Measurements from ENCODE around the gene SHF.
"Not testable (repeated sequence)": the region's sequence is repeated elsewhere in the genome, so short reads cannot be mapped to it uniquely, and the experiment has no call there.

Gene SHF, protein sequence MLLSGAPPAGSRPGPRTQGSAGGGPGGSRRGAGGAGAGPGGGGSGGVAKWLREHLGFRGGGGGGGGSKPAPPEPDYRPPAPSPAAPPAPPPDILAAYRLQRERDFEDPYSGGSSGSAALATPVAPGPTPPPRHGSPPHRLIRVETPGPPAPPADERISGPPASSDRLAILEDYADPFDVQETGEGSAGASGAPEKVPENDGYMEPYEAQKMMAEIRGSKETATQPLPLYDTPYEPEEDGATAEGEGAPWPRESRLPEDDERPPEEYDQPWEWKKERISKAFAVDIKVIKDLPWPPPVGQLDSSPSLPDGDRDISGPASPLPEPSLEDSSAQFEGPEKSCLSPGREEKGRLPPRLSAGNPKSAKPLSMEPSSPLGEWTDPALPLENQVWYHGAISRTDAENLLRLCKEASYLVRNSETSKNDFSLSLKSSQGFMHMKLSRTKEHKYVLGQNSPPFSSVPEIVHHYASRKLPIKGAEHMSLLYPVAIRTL

GRCh38 chr15:45187894-45188830 lies at the start of gene SHF:
Gene SHF, minus strand, starts transcription at chr15:45187966. Its CDS starts 15 bp downstream, at chr15:45187951.
- DNase-seq (ENCODE audit: low read depth in 2 of 2), result peak; percentile 15 to 41

DNA sequence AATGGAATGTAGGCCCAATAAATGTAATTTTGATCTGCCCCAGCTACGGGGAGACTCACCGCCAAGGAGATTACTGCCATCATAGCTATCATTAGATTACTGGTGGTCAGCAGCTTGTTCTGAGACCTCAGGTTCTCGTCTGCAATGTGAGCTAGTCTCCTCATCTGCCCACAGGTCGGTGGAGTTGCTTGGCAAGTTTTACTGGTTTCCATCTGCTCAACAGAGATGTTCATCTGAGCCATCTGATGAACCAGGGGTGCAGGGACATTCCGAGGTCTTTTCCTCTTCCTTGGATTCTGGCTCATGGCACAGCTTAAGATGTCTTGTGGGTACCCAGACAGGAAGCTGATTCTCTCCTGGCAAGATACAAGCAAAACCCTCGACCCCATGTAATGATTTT lies 49.0 kb upstream of the SHF start:
- DNase-seq (ENCODE audit: low read depth in 2 of 2), result not testable (repeated sequence)

DNA sequence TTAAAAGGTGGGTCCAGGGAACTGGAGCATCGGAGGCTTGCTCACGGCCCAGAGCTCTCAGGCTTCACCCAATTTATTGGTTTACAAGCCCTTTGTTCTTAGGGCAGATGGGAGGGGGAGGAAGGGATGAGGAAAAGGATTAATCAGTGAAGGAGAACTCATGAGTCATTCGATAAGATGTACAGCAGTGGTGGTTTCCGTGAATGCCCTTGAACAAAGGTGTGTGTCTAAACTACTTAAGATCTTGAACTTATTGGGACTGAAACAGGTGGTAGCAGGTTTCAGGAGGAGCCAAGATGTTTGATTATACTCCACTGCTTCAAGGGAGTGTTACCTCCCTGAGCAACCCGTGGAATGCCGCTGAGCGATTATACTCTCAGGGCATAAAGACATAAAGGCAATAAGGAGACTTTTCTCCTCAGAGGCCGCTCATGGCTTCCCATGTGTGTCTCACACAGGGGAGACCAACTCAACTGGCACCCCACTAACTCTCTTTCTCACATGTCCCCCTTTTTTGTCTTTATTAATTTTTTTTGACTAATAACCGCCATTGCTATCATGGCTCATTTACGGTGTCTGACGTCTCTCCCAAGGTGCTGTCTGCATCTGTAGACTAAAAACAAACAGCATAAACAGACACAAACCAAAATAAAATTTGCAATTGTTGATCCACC lies 46.9 kb upstream of the SHF start:
- no peak for DNase-seq (ENCODE audit: low read depth in 2 of 2)

DNA sequence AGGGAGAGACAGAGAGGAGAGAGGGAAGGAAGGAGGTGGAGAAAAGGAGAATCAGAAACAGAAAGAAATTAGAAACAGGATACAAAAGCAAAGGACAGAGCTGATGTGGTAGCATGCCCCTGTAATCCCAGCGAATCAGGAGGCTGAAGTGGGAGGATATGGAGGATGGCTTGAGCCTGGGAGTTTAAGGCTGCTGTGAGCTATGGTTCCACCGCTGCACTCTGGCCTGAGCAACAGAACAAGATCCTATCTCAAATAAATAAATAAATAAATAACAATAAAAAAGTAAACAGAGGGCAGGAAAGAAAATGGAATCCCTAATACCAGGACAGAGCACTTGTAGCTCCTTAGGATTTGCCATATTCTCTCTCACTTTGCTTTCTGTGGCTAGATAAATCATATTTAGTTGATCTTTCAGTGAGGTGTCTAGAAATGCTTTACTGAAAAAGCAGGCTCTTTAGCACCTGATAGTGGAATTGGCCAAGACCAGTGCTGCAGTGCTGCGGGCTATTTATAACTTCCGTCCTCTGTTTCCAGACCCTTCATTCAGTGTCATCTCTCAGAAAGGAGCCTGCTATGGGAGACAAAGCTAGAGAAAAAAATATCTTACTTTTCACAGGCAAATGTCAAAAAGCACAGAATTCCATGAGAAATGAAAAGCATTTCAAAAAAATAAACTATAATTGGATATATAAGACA lies 44.2 kb upstream of the SHF start:
- DNase-seq (ENCODE audit: low read depth in 2 of 2), result no peak

DNA sequence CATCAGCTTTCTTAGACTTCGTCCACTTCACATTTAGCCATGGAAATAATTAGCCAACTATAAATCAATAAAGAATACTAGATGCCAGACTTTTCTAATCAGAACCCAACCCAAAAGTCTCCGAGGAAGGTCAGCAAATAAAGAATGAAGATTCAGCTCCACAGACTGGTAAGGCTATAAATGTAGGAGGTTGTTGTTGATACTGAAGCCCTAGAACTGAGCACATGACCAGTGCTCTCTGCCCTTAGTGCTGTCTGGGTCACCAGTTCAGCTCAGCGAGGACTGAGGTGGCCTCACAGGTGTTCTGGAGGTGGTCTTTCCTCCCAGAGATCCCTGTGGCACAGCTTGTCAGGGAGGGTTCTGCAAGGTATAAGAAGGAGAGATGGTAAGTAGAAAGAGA lies 43.4 kb upstream of the SHF start:
- DNase-seq (ENCODE audit: low read depth in 2 of 2), result no peak

- no peak for DNase-seq (ENCODE audit: low read depth in 2 of 2)
Observed at GRCh38 chr15:45230245-45230965, 42.6 kb upstream of the SHF start.

DNA sequence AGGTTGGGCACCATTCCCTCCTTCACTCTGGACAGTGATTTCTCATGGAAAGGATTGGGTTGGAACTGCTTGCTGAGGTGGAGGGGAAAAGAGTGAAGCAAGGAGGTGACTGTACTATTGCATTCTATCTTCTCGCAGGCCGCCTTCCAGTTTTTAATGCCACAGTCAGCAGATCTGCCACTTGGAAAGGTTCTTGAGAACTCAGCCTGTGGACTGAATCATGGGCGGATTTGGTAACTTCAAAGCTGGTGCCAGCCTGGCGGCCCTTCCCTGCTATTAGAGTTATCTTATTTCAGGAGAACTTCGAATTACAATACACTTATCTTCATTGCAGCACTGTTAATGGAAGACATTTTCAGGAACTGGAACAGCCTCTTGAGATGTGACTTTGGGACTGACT lies 41.2 kb upstream of the SHF start:
- no peak for DNase-seq (ENCODE audit: low read depth in 2 of 2)

GRCh38 chr15:45225506-45226273 lies 37.9 kb upstream of the SHF start:
- DNase-seq (ENCODE audit: low read depth in 2 of 2), result no peak

- no peak for DNase-seq (ENCODE audit: low read depth in 2 of 2)
Observed at GRCh38 chr15:45224621-45225217, 37.0 kb upstream of the SHF start.

DNA sequence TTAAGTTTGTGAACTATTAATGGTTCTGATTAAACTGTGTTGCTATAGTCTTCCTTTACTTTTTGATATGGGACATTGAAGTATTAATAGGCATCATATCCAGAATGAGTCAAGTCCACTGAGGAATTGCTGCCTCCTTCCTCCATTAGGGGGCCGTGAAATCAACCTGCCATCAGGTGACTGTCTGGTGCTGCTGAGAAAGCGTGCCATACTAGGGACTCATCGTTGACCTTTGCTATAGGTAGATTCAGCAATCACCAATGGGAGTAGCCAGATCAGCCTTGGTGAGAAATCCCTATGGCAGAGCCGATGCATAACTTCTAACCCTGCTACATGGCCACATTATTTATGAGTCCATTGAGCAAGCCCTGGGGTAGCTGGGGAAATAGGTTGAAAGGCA lies 34.2 kb upstream of the SHF start:
- no peak for DNase-seq (ENCODE audit: low read depth in 2 of 2)

- DNase-seq (ENCODE audit: low read depth in 2 of 2), result no peak
Observed at GRCh38 chr15:45221053-45221599, 33.4 kb upstream of the SHF start.

- DNase-seq (ENCODE audit: low read depth in 2 of 2), result no peak
Observed at GRCh38 chr15:45212493-45212892, 24.7 kb upstream of the SHF start.

GRCh38 chr15:45205192-45205591 lies 17.4 kb upstream of the SHF start:
- peak; percentile 15 to 27 for DNase-seq (ENCODE audit: low read depth in 2 of 2)

DNA sequence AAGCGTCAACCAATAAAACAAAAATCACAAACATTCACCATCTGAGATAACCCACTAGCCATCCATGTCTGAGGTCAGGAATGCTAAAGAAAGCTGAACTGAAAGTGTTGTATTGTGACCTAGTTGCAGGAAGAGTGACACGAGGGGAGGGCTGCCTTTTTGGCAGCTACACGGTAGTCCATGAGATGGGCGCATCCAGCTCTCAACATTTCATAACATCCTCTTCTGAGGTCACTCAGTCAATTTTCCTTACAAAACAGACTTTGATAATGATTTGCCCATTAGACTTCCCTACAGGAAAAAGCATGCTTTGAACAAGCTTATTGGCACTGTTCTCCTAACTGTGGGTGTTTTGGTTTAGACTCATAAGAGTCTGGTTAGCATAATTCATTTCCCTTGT lies 15.4 kb upstream of the SHF start:
- no peak for DNase-seq (ENCODE audit: low read depth in 2 of 2)

DNA sequence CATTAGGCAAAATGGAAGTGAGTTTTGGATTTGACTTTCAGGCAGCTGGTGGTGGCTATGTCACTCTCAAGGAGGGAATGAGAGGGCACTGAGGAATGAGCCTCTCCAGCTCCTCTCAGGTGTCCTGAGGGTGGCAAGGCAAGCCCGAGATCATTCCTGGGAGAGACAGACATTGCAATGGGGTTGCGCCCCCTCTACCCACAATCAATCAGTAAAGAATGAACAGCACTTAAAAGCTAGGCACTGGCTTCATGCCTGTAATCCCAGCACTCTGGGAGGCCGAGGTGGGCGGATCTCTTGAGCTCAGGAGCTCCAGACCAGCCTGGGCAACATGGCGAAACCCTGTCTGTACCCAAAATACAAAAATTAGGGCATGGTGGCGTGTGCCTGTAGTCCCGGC lies 14.1 kb upstream of the SHF start:
- no peak for DNase-seq (ENCODE audit: low read depth in 2 of 2)

- DNase-seq (ENCODE audit: low read depth in 2 of 2), result no peak
Observed at GRCh38 chr15:45201557-45201859, 13.7 kb upstream of the SHF start.

DNA sequence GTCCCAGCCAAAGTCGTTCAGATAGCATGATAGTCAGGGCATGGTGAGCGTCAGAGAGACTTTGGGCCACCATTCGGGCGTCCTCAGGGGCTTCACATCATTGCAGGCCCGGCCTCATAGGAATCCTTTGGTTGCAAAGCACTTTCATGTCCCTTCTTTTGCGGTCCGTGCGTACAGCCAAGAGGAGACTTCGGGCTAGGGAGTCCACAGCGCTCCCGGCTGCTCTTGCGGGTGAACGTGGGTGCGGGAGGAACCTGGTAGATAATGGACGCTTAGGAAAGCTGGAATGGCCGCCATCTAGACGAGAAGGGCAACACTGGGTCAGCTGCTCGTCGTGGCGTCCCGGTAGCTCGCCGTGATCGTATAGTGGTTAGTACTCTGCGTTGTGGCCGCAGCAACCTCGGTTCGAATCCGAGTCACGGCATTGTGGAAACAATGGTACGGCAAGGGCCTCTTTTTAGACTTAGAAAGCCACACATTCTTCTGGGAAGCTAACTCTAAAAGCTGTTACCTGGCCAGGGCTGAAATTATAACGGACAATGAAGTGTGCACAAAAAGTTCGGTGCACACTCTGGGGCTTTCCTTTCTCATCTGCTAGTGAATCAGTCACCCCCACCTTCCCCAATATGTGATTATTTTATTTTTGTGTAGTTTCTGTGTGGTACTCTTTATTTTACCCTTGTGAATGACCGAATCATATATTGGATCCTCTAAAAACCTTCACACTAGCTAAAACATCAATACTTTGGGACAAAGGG lies 13.2 kb upstream of the SHF start:
- DNase-seq (ENCODE audit: low read depth in 2 of 2), result peak; percentile 32 to 50

- DNase-seq (ENCODE audit: low read depth in 2 of 2), result peak; percentile 94 to 97
Observed at GRCh38 chr15:45200001-45200798, 12.4 kb upstream of the SHF start.

Measured in stimulated activated CD8-positive, alpha-beta memory T cell treated with anti-CD3 and anti-CD28 coated beads, Interleukin-2, amount 100 ng/mL, for 1 hour (primary cell).